ENCODE results near the gene CES3. TPM values are rescaled to one million over a fixed set of nuclear protein-coding genes. Genes with fewer than 3 reads are reported as not detected.
"Not testable (repeated sequence)": the region's sequence is repeated elsewhere in the genome, so short reads cannot be mapped to it uniquely, and the experiment has no call there.

The CES3 gene
- total RNA-seq, 5 donors from 2014 or later (not counting 1 experiment from before 2014, with no cell fraction given), result 0.10 to 0.88 (median 0.58) TPM

DNA sequence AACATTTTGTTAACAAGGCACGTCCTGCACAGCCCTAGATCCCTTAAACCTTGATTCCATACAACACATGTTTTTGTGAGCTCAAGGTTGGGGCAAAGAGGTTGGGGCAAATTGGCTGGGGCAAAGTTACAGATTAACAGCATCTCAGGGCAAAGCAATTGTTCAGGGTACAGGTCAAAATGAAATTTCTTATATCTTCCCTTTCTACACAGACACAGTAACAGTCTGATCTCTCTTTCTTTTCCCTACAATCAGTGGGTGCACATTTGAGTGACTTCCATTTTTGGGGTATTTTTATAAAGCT, 5.0 kb upstream of the CES3 start:
- H3K4me3 ChIP-seq (ENCODE audit: control insufficient read depth in 1 of 2, extremely low read depth in 1 of 2, low read length in 1 of 2); H3K27ac Mint-ChIP-seq; DNase-seq; ATAC-seq (replicated peaks in 1 of 4); H3K4me1 ChIP-seq (ENCODE audit: control insufficient read depth in 1 of 2, extremely low read depth in 1 of 2, insufficient read depth in 2 of 2, low read length in 2 of 2); H3K9me3 Mint-ChIP-seq; H3K27ac ChIP-seq (ENCODE audit: low read length); H3K36me3 ChIP-seq (ENCODE audit: control insufficient read depth in 2 of 2, extremely low read depth in 1 of 2, insufficient read depth in 1 of 2, low read length in 1 of 2); CTCF ChIA-PET; H3K9me3 ChIP-seq; H3K4me3 Mint-ChIP-seq; H3K36me3 Mint-ChIP-seq: not testable (repeated sequence)
- peaks cover 5 to 29% of the 10 kb centered on the region in 2 experiments for H3K27me3 ChIP-seq (replicated peaks in 1 of 2; ENCODE audit: control insufficient read depth in 2 of 2, extremely low read depth in 1 of 2, insufficient read depth in 2 of 2, low read length in 1 of 2)
- no CpG with 5 or more reads among the region's 1 CpG for WGBS (ENCODE audit: insufficient coverage)
- H3K4me1 Mint-ChIP-seq, result peaks cover 8 to 22% (median 16%) of the 10 kb centered on the region in 3 donors
- peaks cover 20 to 23% of the 10 kb centered on the region in 2 donors for H3K27me3 Mint-ChIP-seq
- POLR2A ChIA-PET, result interaction anchor here (0.5 to 0.7 kb wide), 2 partner anchors 156 to 628 kb away, joined by 3 to 9 read pairs; no protein-coding TSS in a partner anchor

GRCh38 chr16:66958857-66959703, 2.0 kb upstream of the CES3 start:
- Mint-ChIP-seq H3K27me3 (peaks cover under 1% of the 10 kb centered on the region in 2 donors), H3K27ac (no peak overlapping the region), H3K9me3 (no peaks in the 10 kb centered on the region), H3K4me3 (no peak overlapping the region), H3K4me1 (peaks cover 10 to 27% (median 17%) of the 10 kb centered on the region in 3 donors), H3K36me3 (no peaks in the 10 kb centered on the region)
- ATAC-seq (replicated peaks in 1 of 4) (no peak), DNase-seq (no peak)
- no peaks in the 10 kb centered on the region for H3K9me3 ChIP-seq
- H3K36me3 ChIP-seq (ENCODE audit: control insufficient read depth in 2 of 2, extremely low read depth in 1 of 2, insufficient read depth in 1 of 2, low read length in 1 of 2), result no peaks in the 10 kb centered on the region
- no peak overlapping the region for H3K4me3 ChIP-seq (ENCODE audit: control insufficient read depth in 1 of 2, extremely low read depth in 1 of 2, low read length in 1 of 2)
- H3K27ac ChIP-seq (ENCODE audit: low read length), result no peak overlapping the region
- ChIA-PET POLR2A (interaction anchor here in 1 of 2 donors (0.6 kb wide), 1 partner anchor 324 kb away, joined by 5 read pairs; no protein-coding TSS in a partner anchor), CTCF (interaction anchor here in 1 of 2 donors (0.7 kb wide), 1 partner anchor 349 kb away, joined by 4 read pairs; no protein-coding TSS in a partner anchor)
- 71% methylated on average over 7 of the region's 7 CpGs for WGBS (ENCODE audit: insufficient coverage)
- H3K27me3 ChIP-seq (replicated peaks in 1 of 2; ENCODE audit: control insufficient read depth in 2 of 2, extremely low read depth in 1 of 2, insufficient read depth in 2 of 2, low read length in 1 of 2), result peaks cover 0 to 17% of the 10 kb centered on the region in 2 experiments
- peaks cover 0 to 3% of the 10 kb centered on the region in 2 experiments for H3K4me1 ChIP-seq (ENCODE audit: control insufficient read depth in 1 of 2, extremely low read depth in 1 of 2, insufficient read depth in 2 of 2, low read length in 2 of 2)

DNA sequence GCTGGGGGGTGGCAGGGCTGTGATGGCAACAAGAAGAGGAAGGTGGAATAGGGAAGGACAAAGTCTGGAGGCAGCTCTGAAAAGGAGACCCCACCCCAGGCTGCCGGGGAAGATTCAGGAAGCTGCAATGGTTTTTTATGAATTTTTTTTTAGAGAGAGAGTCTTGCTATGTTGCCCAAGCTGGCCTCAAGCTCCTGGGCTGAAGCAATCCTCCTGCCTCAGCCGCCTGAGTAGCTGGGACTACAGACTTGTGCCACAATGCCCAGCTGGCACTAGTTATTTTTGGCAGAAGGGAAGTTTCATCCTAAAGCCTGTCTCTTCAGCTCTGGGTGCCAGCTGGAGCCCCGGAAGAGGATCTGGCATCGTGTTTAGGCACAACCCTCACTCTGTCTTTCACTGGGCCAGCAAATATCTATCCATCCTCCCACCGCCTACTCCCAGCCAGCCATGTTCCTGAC, 1.3 kb upstream of the CES3 start:
- no peaks in the 10 kb centered on the region for H3K36me3 ChIP-seq (ENCODE audit: control insufficient read depth in 2 of 2, extremely low read depth in 1 of 2, insufficient read depth in 1 of 2, low read length in 1 of 2)
- WGBS (ENCODE audit: insufficient coverage), result 17% methylated on average over 1 of the region's 5 CpGs
- no peaks in the 10 kb centered on the region for H3K9me3 Mint-ChIP-seq
- H3K4me1 Mint-ChIP-seq, result peaks cover 10 to 26% (median 17%) of the 10 kb centered on the region in 3 donors
- ChIA-PET POLR2A (no interaction called here), CTCF (no interaction called here)
- H3K27ac Mint-ChIP-seq, result no peak overlapping the region
- H3K36me3 Mint-ChIP-seq, result no peaks in the 10 kb centered on the region
- peaks cover 0 to 2% of the 10 kb centered on the region in 2 donors for H3K27me3 Mint-ChIP-seq
- no peak overlapping the region for H3K27ac ChIP-seq (ENCODE audit: low read length)
- no peak for DNase-seq
- ATAC-seq (replicated peaks in 1 of 4), result no peak
- no peak overlapping the region for H3K4me3 Mint-ChIP-seq
- no peaks in the 10 kb centered on the region for H3K9me3 ChIP-seq
- H3K4me1 ChIP-seq (ENCODE audit: control insufficient read depth in 1 of 2, extremely low read depth in 1 of 2, insufficient read depth in 2 of 2, low read length in 2 of 2), result peaks cover 0 to 3% of the 10 kb centered on the region in 2 experiments
- H3K27me3 ChIP-seq (replicated peaks in 1 of 2; ENCODE audit: control insufficient read depth in 2 of 2, extremely low read depth in 1 of 2, insufficient read depth in 2 of 2, low read length in 1 of 2), result peaks cover 0 to 23% of the 10 kb centered on the region in 2 experiments
- H3K4me3 ChIP-seq (ENCODE audit: control insufficient read depth in 1 of 2, extremely low read depth in 1 of 2, low read length in 1 of 2), result no peak overlapping the region

- no peak overlapping the region for H3K4me3 ChIP-seq (ENCODE audit: control insufficient read depth in 1 of 2, extremely low read depth in 1 of 2, low read length in 1 of 2)
- peaks cover 0 to 3% of the 10 kb centered on the region in 2 experiments for H3K4me1 ChIP-seq (ENCODE audit: control insufficient read depth in 1 of 2, extremely low read depth in 1 of 2, insufficient read depth in 2 of 2, low read length in 2 of 2)
- peaks cover 10 to 26% (median 17%) of the 10 kb centered on the region in 3 donors for H3K4me1 Mint-ChIP-seq
- H3K4me3 Mint-ChIP-seq, result no peak overlapping the region
- H3K36me3 ChIP-seq (ENCODE audit: control insufficient read depth in 2 of 2, extremely low read depth in 1 of 2, insufficient read depth in 1 of 2, low read length in 1 of 2), result no peaks in the 10 kb centered on the region
- ChIA-PET POLR2A (no interaction called here), CTCF (interaction anchor here (0.6 kb wide), 2 partner anchors 109 to 671 kb away, joined by 3 read pairs; no protein-coding TSS in a partner anchor)
- peaks cover 0 to 27% of the 10 kb centered on the region in 2 experiments for H3K27me3 ChIP-seq (replicated peaks in 1 of 2; ENCODE audit: control insufficient read depth in 2 of 2, extremely low read depth in 1 of 2, insufficient read depth in 2 of 2, low read length in 1 of 2)
- no peaks in the 10 kb centered on the region for H3K9me3 ChIP-seq
- peaks cover 0 to 7% of the 10 kb centered on the region in 2 donors for H3K27me3 Mint-ChIP-seq
- 100% methylated on average over 1 of the region's 1 CpG for WGBS (ENCODE audit: insufficient coverage)
- H3K9me3 Mint-ChIP-seq, result no peaks in the 10 kb centered on the region
- H3K27ac ChIP-seq (ENCODE audit: low read length), result no peak overlapping the region
- ATAC-seq (replicated peaks in 1 of 4) (no peak), DNase-seq (no peak)
- no peaks in the 10 kb centered on the region for H3K36me3 Mint-ChIP-seq
- no peak overlapping the region for H3K27ac Mint-ChIP-seq
These were observed 796 bp upstream of the CES3 start for GRCh38 chr16:66960270-66960669.

- WGBS (ENCODE audit: insufficient coverage), result 36% methylated on average over 4 of the region's 5 CpGs
- no peak overlapping the region for H3K27ac ChIP-seq (ENCODE audit: low read length)
- no peak for DNase-seq
- Mint-ChIP-seq H3K27ac (no peak overlapping the region), H3K9me3 (no peaks in the 10 kb centered on the region), H3K4me1 (peaks cover 10 to 26% (median 17%) of the 10 kb centered on the region in 3 donors), H3K27me3 (peaks cover 0 to 7% of the 10 kb centered on the region in 2 donors), H3K4me3 (no peak overlapping the region), H3K36me3 (no peaks in the 10 kb centered on the region)
- no peak for ATAC-seq (replicated peaks in 1 of 4)
- H3K9me3 ChIP-seq, result no peaks in the 10 kb centered on the region
- H3K36me3 ChIP-seq (ENCODE audit: control insufficient read depth in 2 of 2, extremely low read depth in 1 of 2, insufficient read depth in 1 of 2, low read length in 1 of 2), result no peaks in the 10 kb centered on the region
- H3K4me3 ChIP-seq (ENCODE audit: control insufficient read depth in 1 of 2, extremely low read depth in 1 of 2, low read length in 1 of 2), result no peak overlapping the region
- H3K27me3 ChIP-seq (replicated peaks in 1 of 2; ENCODE audit: control insufficient read depth in 2 of 2, extremely low read depth in 1 of 2, insufficient read depth in 2 of 2, low read length in 1 of 2), result peaks cover 0 to 27% of the 10 kb centered on the region in 2 experiments
- CTCF ChIA-PET, result interaction anchor here in 1 of 2 donors (0.7 kb wide), 1 partner anchor 51 kb away, joined by 3 read pairs; no protein-coding TSS in a partner anchor
- H3K4me1 ChIP-seq (ENCODE audit: control insufficient read depth in 1 of 2, extremely low read depth in 1 of 2, insufficient read depth in 2 of 2, low read length in 2 of 2), result peaks cover 0 to 3% of the 10 kb centered on the region in 2 experiments
- POLR2A ChIA-PET, result no interaction called here
These were observed 848 bp downstream of the CES3 start for GRCh38 chr16:66961914-66962313.

DNA sequence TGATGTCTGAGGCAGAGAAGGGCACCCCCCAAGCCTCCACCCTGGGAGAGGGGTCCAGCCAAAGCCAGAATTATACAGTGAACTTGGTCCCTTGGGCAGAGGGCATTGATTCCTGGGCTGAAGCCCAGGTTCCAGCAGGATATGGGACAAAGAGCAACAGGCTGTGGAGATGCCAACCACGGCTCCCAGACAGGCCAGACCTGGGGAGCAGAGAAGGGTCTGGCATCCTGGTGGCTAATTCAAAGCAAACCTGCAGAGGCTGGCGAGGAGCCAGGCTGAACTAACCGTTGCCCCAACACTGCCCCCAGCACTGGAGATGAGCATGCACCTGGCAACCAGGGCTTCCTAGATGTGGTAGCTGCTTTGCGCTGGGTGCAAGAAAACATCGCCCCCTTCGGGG, 3.0 kb downstream of the CES3 start:
- peaks cover 0 to 26% of the 10 kb centered on the region in 2 experiments for H3K27me3 ChIP-seq (replicated peaks in 1 of 2; ENCODE audit: control insufficient read depth in 2 of 2, extremely low read depth in 1 of 2, insufficient read depth in 2 of 2, low read length in 1 of 2)
- no peak overlapping the region for H3K4me3 ChIP-seq (ENCODE audit: control insufficient read depth in 1 of 2, extremely low read depth in 1 of 2, low read length in 1 of 2)
- CTCF ChIA-PET, result interaction anchor here in 1 of 2 donors (0.6 to 0.7 kb wide), 2 partner anchors 11 to 189 kb away, joined by 3 to 4 read pairs; no protein-coding TSS in a partner anchor
- no peak overlapping the region for H3K27ac ChIP-seq (ENCODE audit: low read length)
- WGBS (ENCODE audit: insufficient coverage), result 48% methylated on average over 4 of the region's 6 CpGs
- ATAC-seq (replicated peaks in 1 of 4) (no peak), DNase-seq (no peak)
- Mint-ChIP-seq H3K9me3 (no peaks in the 10 kb centered on the region), H3K27me3 (peaks cover 0 to 7% of the 10 kb centered on the region in 2 donors), H3K4me1 (peaks cover 6 to 21% (median 9%) of the 10 kb centered on the region in 3 donors), H3K36me3 (no peaks in the 10 kb centered on the region), H3K27ac (no peak overlapping the region), H3K4me3 (no peak overlapping the region)
- POLR2A ChIA-PET, result no interaction called here
- peaks cover 0 to 3% of the 10 kb centered on the region in 2 experiments for H3K4me1 ChIP-seq (ENCODE audit: control insufficient read depth in 1 of 2, extremely low read depth in 1 of 2, insufficient read depth in 2 of 2, low read length in 2 of 2)
- no peaks in the 10 kb centered on the region for H3K36me3 ChIP-seq (ENCODE audit: control insufficient read depth in 2 of 2, extremely low read depth in 1 of 2, insufficient read depth in 1 of 2, low read length in 1 of 2)
- no peaks in the 10 kb centered on the region for H3K9me3 ChIP-seq
